OCI-LY7 (cell line): Measurements from ENCODE around the gene CHD2. TPM values are rescaled to one million over a fixed set of nuclear protein-coding genes. Genes with fewer than 3 reads are reported as not detected.

Experiments
- BruUV-seq: library from RNA; stranded (reverse); fragments of 400-500 nt; replicated peaks from 2 replicates; lab custom pipeline; 2021; lab: Mats Ljungman, UMichigan
- CTCF ChIA-PET: fragments of 300-600 bp; sonication (Branson Sonifier 250); formaldehyde crosslinking; loops from one replicate; lab custom pipeline; 2022; ENCODE audit warnings: antibody characterized with exemption; ENCODE audit not compliant: unreplicated experiment; lab: Charles Lee
- POLR2A ChIA-PET: fragments of 300-600 bp; sonication (Branson Sonifier 250); formaldehyde crosslinking; loops from one replicate; lab custom pipeline; 2022; ENCODE audit warnings: antibody characterized with exemption; lab: Charles Lee
- DNase-seq: peaks from one replicate; pipeline ENCODE4 v3.0.0-alpha.2; 2015; ENCODE audit warnings: low spot score
- H2AFZ ChIP-seq: fragments of 200-600 bp; sonication (generic), shearing (Covaris generic); 2 replicates; pipeline ENCODE4 v1.6.1; 2014; ENCODE audit warnings: mild to moderate bottlenecking, antibody characterized with exemption, low read length, moderate library complexity
- H3K27ac ChIP-seq: fragments of 200-600 bp; sonication (generic); 2 replicates; pipeline ENCODE4 v1.5.1; 2014; ENCODE audit warnings: mixed run types, low read depth, mild to moderate bottlenecking, moderate library complexity, low read length, inconsistent platforms; ENCODE audit not compliant: poor library complexity, severe bottlenecking
- H3K36me3 ChIP-seq: fragments of 200-600 bp; sonication (generic); 2 replicates; pipeline ENCODE4 v1.6.1; 2014; ENCODE audit warnings: mild to moderate bottlenecking, antibody characterized with exemption, low read length, moderate library complexity, mixed read lengths; ENCODE audit not compliant: insufficient read depth
- H3K4me1 ChIP-seq: fragments of 200-600 bp; sonication (generic); 2 replicates; pipeline ENCODE4 v1.5.1; 2014; ENCODE audit warnings: mild to moderate bottlenecking, low read length; ENCODE audit not compliant: insufficient read depth, poor library complexity, severe bottlenecking
- H3K4me2 ChIP-seq: fragments of 200-600 bp; sonication (generic); 2 replicates; pipeline ENCODE4 v1.6.1; 2014; ENCODE audit warnings: mild to moderate bottlenecking, low read length
- H3K4me3 ChIP-seq: fragments of 200-600 bp; sonication (generic); 2 replicates; pipeline ENCODE4 v1.5.1; 2014; ENCODE audit warnings: mild to moderate bottlenecking, low read depth, low read length; ENCODE audit not compliant: poor library complexity, severe bottlenecking
- H3K79me2 ChIP-seq: fragments of 200-600 bp; sonication (generic); 2 replicates; pipeline ENCODE4 v1.6.1; 2016; ENCODE audit warnings: low read depth, mild to moderate bottlenecking, low read length, moderate library complexity, mixed read lengths; ENCODE audit not compliant: insufficient read depth
- H3K9me2 ChIP-seq: fragments of 200-600 bp; sonication (generic); 2 replicates; pipeline ENCODE4 v1.6.1; 2016; ENCODE audit warnings: mild to moderate bottlenecking, low read length, mixed read lengths; ENCODE audit not compliant: insufficient read depth
- H3K9me3 ChIP-seq: fragments of 200-600 bp; sonication (generic); 2 replicates; pipeline ENCODE4 v1.6.1; 2014; ENCODE audit warnings: mild to moderate bottlenecking, mixed run types, low read length, mixed read lengths
- H4K20me1 ChIP-seq: fragments of 200-600 bp; sonication (generic); 2 replicates; pipeline ENCODE4 v1.6.1; 2014; ENCODE audit warnings: mild to moderate bottlenecking, antibody characterized with exemption, low read length, moderate library complexity, mixed read lengths; ENCODE audit not compliant: insufficient read depth
- EZH2phosphoT487 ChIP-seq: fragments of 200-600 bp; sonication (generic); IDR thresholded peaks from 2 replicates; pipeline ENCODE4 v1.6.1; 2018; ENCODE audit warnings: low read depth, borderline replicate concordance, mild to moderate bottlenecking, mixed run types, antibody characterized with exemption, low read length, moderate library complexity, mixed read lengths
- intact Hi-C: fragments of 100-400 bp; cut with micrococcal nuclease; formaldehyde crosslinking; loops from one replicate; pipeline ENCODE4 v1.10.0; 2022; ENCODE audit not compliant: unreplicated experiment
- total RNA-seq, 2 experiments: library from RNA; depleted of rRNA in 1 of 2; stranded (reverse); fragments of >200 nt in 1 of 2; shearing (Covaris generic) in 1 of 2; gene quantifications; 2 replicates each; pipeline ENCODE4 v1.2.3, GENCODE V29; 2014 to 2022
- TF ChIP-seq, protein P1 (sequence below): fragments of 200-600 bp; sonication (generic); conservative IDR thresholded peaks from 2 replicates; pipeline ENCODE4 v1.5.1; 2014; ENCODE audit warnings: mild to moderate bottlenecking, antibody characterized with exemption, low read length, moderate library complexity, mixed read lengths

Gene CHD2
- total RNA-seq, 2 experiments from 2014 or later, result 133 to 213 TPM

GRCh38 chr15:93027413-93027812, 127.3 kb downstream of the CHD2 start:
- H3K9me2 ChIP-seq, result no peaks in the 10 kb centered on the region
- intact Hi-C loops, result no loop called here
- no peak overlapping the region for H3K27ac ChIP-seq
- H4K20me1 ChIP-seq, result no peaks in the 10 kb centered on the region
- ChIA-PET CTCF (no interaction called here), POLR2A (interaction anchor here (1.2 kb wide), 2 partner anchors 10 to 32 kb away, joined by 3 to 4 read pairs; no protein-coding TSS in a partner anchor)
- no peak overlapping the region for H2AFZ ChIP-seq
- TF ChIP-seq, protein P1, sequence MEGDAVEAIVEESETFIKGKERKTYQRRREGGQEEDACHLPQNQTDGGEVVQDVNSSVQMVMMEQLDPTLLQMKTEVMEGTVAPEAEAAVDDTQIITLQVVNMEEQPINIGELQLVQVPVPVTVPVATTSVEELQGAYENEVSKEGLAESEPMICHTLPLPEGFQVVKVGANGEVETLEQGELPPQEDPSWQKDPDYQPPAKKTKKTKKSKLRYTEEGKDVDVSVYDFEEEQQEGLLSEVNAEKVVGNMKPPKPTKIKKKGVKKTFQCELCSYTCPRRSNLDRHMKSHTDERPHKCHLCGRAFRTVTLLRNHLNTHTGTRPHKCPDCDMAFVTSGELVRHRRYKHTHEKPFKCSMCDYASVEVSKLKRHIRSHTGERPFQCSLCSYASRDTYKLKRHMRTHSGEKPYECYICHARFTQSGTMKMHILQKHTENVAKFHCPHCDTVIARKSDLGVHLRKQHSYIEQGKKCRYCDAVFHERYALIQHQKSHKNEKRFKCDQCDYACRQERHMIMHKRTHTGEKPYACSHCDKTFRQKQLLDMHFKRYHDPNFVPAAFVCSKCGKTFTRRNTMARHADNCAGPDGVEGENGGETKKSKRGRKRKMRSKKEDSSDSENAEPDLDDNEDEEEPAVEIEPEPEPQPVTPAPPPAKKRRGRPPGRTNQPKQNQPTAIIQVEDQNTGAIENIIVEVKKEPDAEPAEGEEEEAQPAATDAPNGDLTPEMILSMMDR, result no peak
- no peak for TF ChIP-seq EZH2phosphoT487
- H3K79me2 ChIP-seq, result no peaks in the 10 kb centered on the region
- no peak overlapping the region for H3K4me3 ChIP-seq
- peaks cover 62% of the 10 kb centered on the region for H3K36me3 ChIP-seq
- DNase-seq, result no peak
- no peak overlapping the region for H3K4me2 ChIP-seq
- H3K9me3 ChIP-seq, result no peaks in the 10 kb centered on the region
- no TSS peak for BruUV-seq
- H3K4me1 ChIP-seq, result no peaks in the 10 kb centered on the region

GRCh38 chr15:93028111-93028631, 128.0 kb downstream of the CHD2 start:
- intact Hi-C loops, result no loop called here
- Histone ChIP-seq H4K20me1 (no peaks in the 10 kb centered on the region), H3K9me3 (no peaks in the 10 kb centered on the region), H3K36me3 (peaks cover 55% of the 10 kb centered on the region), H3K27ac (no peak overlapping the region), H2AFZ (no peak overlapping the region), H3K4me3 (no peak overlapping the region), H3K4me2 (no peak overlapping the region), H3K9me2 (no peaks in the 10 kb centered on the region), H3K4me1 (no peaks in the 10 kb centered on the region), H3K79me2 (no peaks in the 10 kb centered on the region)
- POLR2A ChIA-PET, result interaction anchor here (1.2 kb wide), 2 partner anchors 10 to 31 kb away, joined by 3 to 4 read pairs; no protein-coding TSS in a partner anchor
- DNase-seq, result no peak
- no TSS peak for BruUV-seq
- CTCF ChIA-PET, result interaction anchor here (1.4 kb wide), 1 partner anchor 94 kb away, joined by 4 read pairs; no protein-coding TSS in a partner anchor
- TF ChIP-seq, protein P1, result no peak
- TF ChIP-seq EZH2phosphoT487, result no peak

DNA sequence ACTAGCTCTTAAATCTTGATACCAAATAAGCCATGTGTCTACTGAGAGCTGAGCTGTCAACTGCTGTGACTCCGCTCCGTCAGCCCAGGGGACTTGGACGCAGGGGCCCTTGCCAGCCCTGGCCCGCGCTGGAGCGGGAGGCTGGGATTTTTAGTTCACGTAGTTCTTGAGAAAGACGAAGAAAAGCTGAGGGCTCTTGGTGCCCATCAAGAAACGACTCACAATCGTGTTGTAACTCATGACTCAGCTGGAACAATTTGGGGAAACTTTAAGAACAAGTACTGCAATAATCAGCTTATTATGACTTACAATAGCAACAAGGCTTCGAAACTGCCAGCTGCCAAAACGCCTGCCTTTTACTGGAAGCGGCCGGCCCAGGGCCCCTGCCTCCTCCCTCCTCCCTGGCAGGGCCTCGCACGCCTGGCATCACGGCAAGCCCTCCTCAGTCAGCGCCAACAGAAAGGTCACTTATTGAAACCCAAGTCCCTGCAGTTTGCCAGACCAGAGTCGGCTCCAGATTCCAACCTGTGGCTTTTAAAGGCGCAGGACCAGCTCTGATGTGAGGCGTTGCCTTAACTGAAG, 128.6 kb downstream of the CHD2 start:
- Histone ChIP-seq H3K9me3 (no peaks in the 10 kb centered on the region), H3K4me2 (no peak overlapping the region), H3K4me3 (no peak overlapping the region), H3K36me3 (peaks cover 49% of the 10 kb centered on the region), H3K79me2 (no peaks in the 10 kb centered on the region), H3K4me1 (no peaks in the 10 kb centered on the region), H4K20me1 (no peaks in the 10 kb centered on the region), H3K9me2 (no peaks in the 10 kb centered on the region), H3K27ac (no peak overlapping the region), H2AFZ (no peak overlapping the region)
- DNase-seq, result no peak
- ChIA-PET POLR2A (interaction anchor here (0.6 to 1.2 kb wide), 2 partner anchors 31 to 155 kb away, joined by 3 to 5 read pairs; no protein-coding TSS in a partner anchor), CTCF (interaction anchor here (1.4 to 1.6 kb wide), 2 partner anchors 95 to 257 kb away, joined by 4 to 6 read pairs; no protein-coding TSS in a partner anchor)
- intact Hi-C loops, result no loop called here
- TF ChIP-seq, protein P1, result no peak
- TF ChIP-seq EZH2phosphoT487, result no peak
- BruUV-seq, result no TSS peak
